Muscle layer of duodenum (tissue), 2 donors: Measurements from ENCODE around the gene LRIT2.

Experiments used
- H3K27ac ChIP-seq: one replicate; pipeline ENCODE4 v1.7.0; 2013; ENCODE audit warnings: mild to moderate bottlenecking, low read length
- H3K27me3 ChIP-seq: one replicate; pipeline ENCODE4 v1.7.0; 2013; ENCODE audit warnings: low read depth, mild to moderate bottlenecking, control low read depth, low read length
- H3K36me3 ChIP-seq, 2 donors: one replicate each; pipeline ENCODE4 v1.7.0; 2013; ENCODE audit warnings: low read length in 2 of 2, control low read depth in 1 of 2, mild to moderate bottlenecking in 1 of 2; ENCODE audit not compliant: insufficient read depth in 2 of 2, control insufficient read depth in 1 of 2
- H3K4me1 ChIP-seq, 2 donors: one replicate each; pipeline ENCODE4 v1.7.0; 2013; ENCODE audit warnings: low read length in 2 of 2, mild to moderate bottlenecking in 2 of 2, control low read depth in 1 of 2, moderate library complexity in 1 of 2; ENCODE audit not compliant: insufficient read depth in 2 of 2, control insufficient read depth in 1 of 2
- H3K4me3 ChIP-seq, 2 donors: one replicate each; pipeline ENCODE4 v1.7.0; 2013; ENCODE audit warnings: low read length in 2 of 2, low read depth in 1 of 2, mild to moderate bottlenecking in 1 of 2
- H3K9me3 ChIP-seq, 2 donors: one replicate each; pipeline ENCODE4 v1.7.0; 2013; ENCODE audit warnings: low read length in 2 of 2, control low read depth in 1 of 2, mild to moderate bottlenecking in 1 of 2; ENCODE audit not compliant: control insufficient read depth in 1 of 2
- donor health status: healthy.

The LRIT2 gene

GRCh38 chr10:84202349-84202748 is 23.0 kb downstream of the LRIT2 start:
- Histone ChIP-seq H3K27me3 (no peaks in the 10 kb centered on the region), H3K27ac (no peak overlapping the region), H3K9me3 (no peaks in the 10 kb centered on the region), H3K4me1 (no peaks in the 10 kb centered on the region), H3K4me3 (no peak overlapping the region), H3K36me3 (no peaks in the 10 kb centered on the region)

- no peaks in the 10 kb centered on the region for H3K36me3 ChIP-seq
- H3K9me3 ChIP-seq = no peaks in the 10 kb centered on the region
- H3K4me3 ChIP-seq = no peak overlapping the region
- H3K27me3 ChIP-seq = no peaks in the 10 kb centered on the region
- no peaks in the 10 kb centered on the region for H3K4me1 ChIP-seq
- H3K27ac ChIP-seq = no peak overlapping the region
Observed at GRCh38 chr10:84201682-84202081, 23.7 kb downstream of the LRIT2 start.

GRCh38 chr10:84201244-84201606 is 24.1 kb downstream of the LRIT2 start:
- Histone ChIP-seq H3K4me1 (no peaks in the 10 kb centered on the region), H3K9me3 (no peaks in the 10 kb centered on the region), H3K36me3 (no peaks in the 10 kb centered on the region), H3K27me3 (peaks cover 3% of the 10 kb centered on the region), H3K4me3 (no peak overlapping the region), H3K27ac (no peak overlapping the region)

GRCh38 chr10:84200537-84201243 is 24.7 kb downstream of the LRIT2 start:
- Histone ChIP-seq H3K27me3 (peaks cover 8% of the 10 kb centered on the region), H3K36me3 (no peaks in the 10 kb centered on the region), H3K9me3 (no peaks in the 10 kb centered on the region), H3K27ac (no peak overlapping the region), H3K4me3 (no peak overlapping the region), H3K4me1 (no peaks in the 10 kb centered on the region)

GRCh38 chr10:84198206-84198915 is 27.0 kb downstream of the LRIT2 start:
- H3K36me3 ChIP-seq = no peaks in the 10 kb centered on the region
- no peak overlapping the region for H3K27ac ChIP-seq
- peaks cover 28% of the 10 kb centered on the region for H3K27me3 ChIP-seq

GRCh38 chr10:84197643-84198042 is 27.7 kb downstream of the LRIT2 start:
- Histone ChIP-seq H3K27ac (no peak overlapping the region), H3K4me1 (peaks cover 0 to 10% of the 10 kb centered on the region in 2 donors)

More at GRCh38 chr10:84198206-84198915, 27.0 kb downstream of the LRIT2 start:
- Histone ChIP-seq H3K9me3 (no peaks in the 10 kb centered on the region), H3K4me1 (peaks cover 0 to 10% of the 10 kb centered on the region in 2 donors), H3K4me3 (no peak overlapping the region)

GRCh38 chr10:84196941-84197340 is 28.4 kb downstream of the LRIT2 start:
- H3K36me3 ChIP-seq = no peaks in the 10 kb centered on the region
- H3K27ac ChIP-seq = no peak overlapping the region
- no peaks in the 10 kb centered on the region for H3K9me3 ChIP-seq
- H3K27me3 ChIP-seq = peaks cover 31% of the 10 kb centered on the region
- peaks cover 0 to 10% of the 10 kb centered on the region in 2 donors for H3K4me1 ChIP-seq
- H3K4me3 ChIP-seq = no peak overlapping the region

More at GRCh38 chr10:84197643-84198042, 27.7 kb downstream of the LRIT2 start:
- Histone ChIP-seq H3K4me3 (no peak overlapping the region), H3K36me3 (no peaks in the 10 kb centered on the region), H3K9me3 (no peaks in the 10 kb centered on the region), H3K27me3 (peaks cover 31% of the 10 kb centered on the region)

GRCh38 chr10:84196083-84196482 is 29.3 kb downstream of the LRIT2 start:
- Histone ChIP-seq H3K4me3 (no peak overlapping the region), H3K4me1 (peaks cover 0 to 10% of the 10 kb centered on the region in 2 donors), H3K9me3 (no peaks in the 10 kb centered on the region), H3K27me3 (peaks cover 35% of the 10 kb centered on the region), H3K27ac (no peak overlapping the region), H3K36me3 (no peaks in the 10 kb centered on the region)

GRCh38 chr10:84195044-84195830 is 30.1 kb downstream of the LRIT2 start:
- H3K4me3 ChIP-seq = peak overlapping the region; percentile 9 to 67
- H3K36me3 ChIP-seq = no peaks in the 10 kb centered on the region
- no peak overlapping the region for H3K27ac ChIP-seq
- no peaks in the 10 kb centered on the region for H3K9me3 ChIP-seq
- H3K27me3 ChIP-seq = peaks cover 35% of the 10 kb centered on the region
- H3K4me1 ChIP-seq = peaks cover 0 to 10% of the 10 kb centered on the region in 2 donors

- Histone ChIP-seq H3K4me3 (peak within 1 kb of the TSS; percentile 30 to 67), H3K9me3 (no peaks in the 10 kb centered on the region), H3K27ac (no peak within 1 kb of the TSS), H3K36me3 (no peaks in the 10 kb centered on the region), H3K4me1 (peaks cover 0 to 10% of the 10 kb centered on the region in 2 donors), H3K27me3 (peaks cover 35% of the 10 kb centered on the region)
Observed at GRCh38 chr10:84194424-84195043, 30.8 kb downstream of the LRIT2 start, which contains the start of gene CDHR1. Gene CDHR1, plus strand, starts transcription at chr10:84194537. Its CDS starts 224 bp downstream, at chr10:84194761.
